SU-DHL-6 (cell line): ENCODE results near the gene NREP.

Experiments used
- H2AFZ ChIP-seq: fragments of 200-600 bp; sonication (generic); 2 replicates; pipeline ENCODE4 v1.6.1; 2014; ENCODE audit warnings: low read depth, mild to moderate bottlenecking, moderate library complexity, mixed read lengths, antibody characterized with exemption, low read length; ENCODE audit not compliant: severe bottlenecking
- H3F3A ChIP-seq: fragments of 200-600 bp; shearing (Covaris generic); 2 replicates; pipeline ENCODE4 v1.6.0; 2016; ENCODE audit warnings: antibody characterized with exemption, mild to moderate bottlenecking; ENCODE audit not compliant: insufficient read depth
- H3K27ac ChIP-seq: fragments of 200-600 bp; sonication (generic); 2 replicates; pipeline ENCODE4 v1.5.1; 2016; ENCODE audit warnings: low read depth, mild to moderate bottlenecking, low read length, moderate library complexity, mixed read lengths
- H3K27me3 ChIP-seq: fragments of 200-600 bp; sonication (generic), shearing (Covaris generic); 2 replicates; pipeline ENCODE4 v1.6.0; 2014; ENCODE audit warnings: mild to moderate bottlenecking, low read length
- H3K36me3 ChIP-seq: fragments of 200-600 bp; sonication (generic); 2 replicates; pipeline ENCODE4 v1.6.1; 2014; ENCODE audit warnings: mild to moderate bottlenecking, low read length, mixed read lengths
- H3K4me2 ChIP-seq: fragments of 300-600, 200-600 bp; shearing (Covaris generic), sonication (generic); 2 replicates; pipeline ENCODE4 v1.6.0; 2014; ENCODE audit warnings: low read length, low read depth, mild to moderate bottlenecking; ENCODE audit not compliant: poor library complexity, severe bottlenecking
- H3K4me3 ChIP-seq: fragments of 200-600 bp; sonication (generic); 2 replicates; pipeline ENCODE4 v1.5.1; 2014; ENCODE audit warnings: antibody characterized with exemption, low read length, mild to moderate bottlenecking, mixed read lengths; ENCODE audit not compliant: insufficient read depth, poor library complexity, severe bottlenecking
- H3K79me2 ChIP-seq: fragments of 200-600 bp; sonication (generic); 2 replicates; pipeline ENCODE4 v1.6.1; 2014; ENCODE audit warnings: mild to moderate bottlenecking, low read length, moderate library complexity; ENCODE audit not compliant: insufficient read depth
- H3K9ac ChIP-seq: fragments of 200-600 bp; sonication (generic); 2 replicates; pipeline ENCODE4 v1.7.0; 2014; ENCODE audit warnings: mild to moderate bottlenecking, low read length
- H3K9me2 ChIP-seq: fragments of 200-600 bp; sonication (generic); replicated peaks from 2 replicates; pipeline ENCODE4 v1.6.1; 2014; ENCODE audit warnings: low read length; ENCODE audit not compliant: insufficient read depth
- H3K9me3 ChIP-seq: fragments of 200-600 bp; sonication (generic); 2 replicates; pipeline ENCODE4 v1.6.1; 2014; ENCODE audit warnings: low read length, mixed read lengths; ENCODE audit not compliant: insufficient read depth
- H4K20me1 ChIP-seq: fragments of 200-600 bp; sonication (generic); 2 replicates; pipeline ENCODE4 v1.6.1; 2014; ENCODE audit warnings: low read depth, mild to moderate bottlenecking, antibody characterized with exemption, low read length, moderate library complexity, mixed read lengths
- EZH2phosphoT487 ChIP-seq: fragments of 200-600 bp; sonication (generic), shearing (Covaris generic); conservative IDR thresholded peaks from 2 replicates; pipeline ENCODE4 v1.6.1; 2018; ENCODE audit warnings: mild to moderate bottlenecking, antibody characterized with exemption, low read length, moderate library complexity, mixed read lengths
- TF ChIP-seq, protein P1 (sequence below): fragments of 200-600 bp; sonication (generic); IDR thresholded peaks from one replicate; pipeline ENCODE4 v1.5.1; 2017; ENCODE audit warnings: antibody characterized with exemption, mild to moderate bottlenecking, low read length, moderate library complexity; ENCODE audit not compliant: insufficient read depth, poor library complexity, severe bottlenecking

The NREP gene

DNA sequence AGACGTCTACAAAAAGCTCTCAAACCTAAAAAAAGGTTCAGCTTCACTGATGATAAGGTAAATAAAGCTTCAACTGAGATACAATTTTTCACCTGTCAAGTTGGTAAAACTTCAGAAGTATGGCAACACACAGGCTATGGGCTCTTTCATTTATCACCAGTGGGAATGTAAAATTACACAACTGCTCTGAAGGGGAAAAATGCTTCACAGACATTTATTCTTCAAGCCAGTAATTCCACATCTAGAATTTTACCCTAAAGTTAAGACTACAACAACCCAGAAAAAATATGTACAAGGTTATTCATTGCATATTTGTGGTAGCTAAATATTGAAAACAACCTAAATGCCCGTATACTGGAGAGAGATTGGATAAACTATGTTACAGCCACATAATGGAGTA lies 48.1 kb upstream of the NREP start:
- Histone ChIP-seq H3K9me2 (no peaks in the 10 kb centered on the region), H3K27ac (no peak overlapping the region), H3K4me2 (no peak overlapping the region), H3K9ac (no peak overlapping the region), H3K9me3 (no peaks in the 10 kb centered on the region), H2AFZ (no peak overlapping the region), H3K79me2 (no peaks in the 10 kb centered on the region), H3K4me3 (no peak overlapping the region), H3F3A (no peaks in the 10 kb centered on the region), H3K27me3 (no peaks in the 10 kb centered on the region), H4K20me1 (no peaks in the 10 kb centered on the region), H3K36me3 (no peaks in the 10 kb centered on the region)
- TF ChIP-seq, protein P1, sequence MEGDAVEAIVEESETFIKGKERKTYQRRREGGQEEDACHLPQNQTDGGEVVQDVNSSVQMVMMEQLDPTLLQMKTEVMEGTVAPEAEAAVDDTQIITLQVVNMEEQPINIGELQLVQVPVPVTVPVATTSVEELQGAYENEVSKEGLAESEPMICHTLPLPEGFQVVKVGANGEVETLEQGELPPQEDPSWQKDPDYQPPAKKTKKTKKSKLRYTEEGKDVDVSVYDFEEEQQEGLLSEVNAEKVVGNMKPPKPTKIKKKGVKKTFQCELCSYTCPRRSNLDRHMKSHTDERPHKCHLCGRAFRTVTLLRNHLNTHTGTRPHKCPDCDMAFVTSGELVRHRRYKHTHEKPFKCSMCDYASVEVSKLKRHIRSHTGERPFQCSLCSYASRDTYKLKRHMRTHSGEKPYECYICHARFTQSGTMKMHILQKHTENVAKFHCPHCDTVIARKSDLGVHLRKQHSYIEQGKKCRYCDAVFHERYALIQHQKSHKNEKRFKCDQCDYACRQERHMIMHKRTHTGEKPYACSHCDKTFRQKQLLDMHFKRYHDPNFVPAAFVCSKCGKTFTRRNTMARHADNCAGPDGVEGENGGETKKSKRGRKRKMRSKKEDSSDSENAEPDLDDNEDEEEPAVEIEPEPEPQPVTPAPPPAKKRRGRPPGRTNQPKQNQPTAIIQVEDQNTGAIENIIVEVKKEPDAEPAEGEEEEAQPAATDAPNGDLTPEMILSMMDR = no peak
- TF ChIP-seq EZH2phosphoT487 = no peak

DNA sequence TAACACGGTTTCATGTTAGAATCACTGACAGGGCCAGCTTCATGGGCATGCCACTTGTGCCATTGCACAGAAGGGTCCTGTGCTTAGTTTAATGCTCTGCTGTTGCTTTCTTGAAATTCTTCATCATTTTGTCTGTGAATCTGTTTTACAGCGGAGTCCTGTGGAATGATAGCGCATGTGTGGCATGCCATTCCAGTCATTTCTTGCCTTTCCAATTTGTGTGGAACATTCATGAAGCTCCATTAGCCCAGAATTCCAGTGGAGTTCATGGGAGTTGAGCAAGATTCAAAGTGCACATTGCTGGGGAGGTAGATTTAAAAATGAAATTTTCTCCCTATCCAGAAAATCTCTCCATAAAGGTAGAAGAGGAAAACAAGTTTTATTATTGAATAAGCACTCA lies 43.4 kb upstream of the NREP start:
- no peak overlapping the region for H3K9ac ChIP-seq
- no peaks in the 10 kb centered on the region for H3K79me2 ChIP-seq
- no peaks in the 10 kb centered on the region for H3F3A ChIP-seq
- no peak for TF ChIP-seq EZH2phosphoT487
- H3K4me3 ChIP-seq = no peak overlapping the region
- no peaks in the 10 kb centered on the region for H3K27me3 ChIP-seq
- no peaks in the 10 kb centered on the region for H4K20me1 ChIP-seq
- H3K27ac ChIP-seq = no peak overlapping the region
- H3K9me2 ChIP-seq = no peaks in the 10 kb centered on the region
- H3K9me3 ChIP-seq = no peaks in the 10 kb centered on the region
- no peaks in the 10 kb centered on the region for H3K36me3 ChIP-seq
- no peak overlapping the region for H2AFZ ChIP-seq
- no peak overlapping the region for H3K4me2 ChIP-seq

DNA sequence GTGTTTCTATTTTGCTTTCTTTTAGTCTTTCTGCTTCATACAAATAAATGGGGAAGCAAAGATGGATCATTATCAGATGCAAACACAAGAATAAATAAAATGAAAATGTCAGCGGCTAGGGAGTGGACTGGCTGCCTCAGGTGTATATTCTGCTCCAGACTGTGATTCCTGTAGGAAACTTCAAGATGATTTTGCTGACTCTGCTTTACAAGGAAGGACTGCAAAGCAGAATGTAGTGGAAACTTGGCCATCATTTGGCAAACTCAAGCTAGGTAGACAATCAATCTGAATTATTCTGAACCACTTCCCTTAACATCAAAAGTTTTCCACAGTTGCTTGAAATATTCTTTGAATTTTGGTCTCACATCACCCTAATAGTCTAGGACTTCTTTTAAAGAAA lies 38.1 kb upstream of the NREP start:
- Histone ChIP-seq H3K79me2 (no peaks in the 10 kb centered on the region), H3K4me3 (no peak overlapping the region), H2AFZ (no peak overlapping the region), H3K36me3 (no peaks in the 10 kb centered on the region), H3F3A (no peaks in the 10 kb centered on the region), H3K9ac (no peak overlapping the region), H4K20me1 (no peaks in the 10 kb centered on the region), H3K27me3 (no peaks in the 10 kb centered on the region), H3K9me2 (no peaks in the 10 kb centered on the region), H3K4me2 (no peak overlapping the region), H3K27ac (no peak overlapping the region), H3K9me3 (no peaks in the 10 kb centered on the region)
- no peak for TF ChIP-seq EZH2phosphoT487
- TF ChIP-seq, protein P1 = no peak

- Histone ChIP-seq H4K20me1 (no peaks in the 10 kb centered on the region), H3K27ac (no peak overlapping the region), H3K9ac (no peak overlapping the region), H2AFZ (no peak overlapping the region), H3K9me2 (no peaks in the 10 kb centered on the region), H3K9me3 (no peaks in the 10 kb centered on the region), H3K27me3 (no peaks in the 10 kb centered on the region), H3K4me2 (no peak overlapping the region), H3K4me3 (no peak overlapping the region), H3F3A (no peaks in the 10 kb centered on the region), H3K36me3 (no peaks in the 10 kb centered on the region), H3K79me2 (no peaks in the 10 kb centered on the region)
- TF ChIP-seq EZH2phosphoT487 = no peak
- TF ChIP-seq, protein P1 = no peak
Observed at GRCh38 chr5:111792471-111793058, 35.6 kb upstream of the NREP start.
